ENCODE measurements around the gene ITPR1. TPM values are rescaled to one million over a fixed set of nuclear protein-coding genes. Genes with fewer than 3 reads are reported as not detected.

ITPR1 gene
- total RNA-seq, 1 donor from 2014 or later = 91.7 TPM

DNA sequence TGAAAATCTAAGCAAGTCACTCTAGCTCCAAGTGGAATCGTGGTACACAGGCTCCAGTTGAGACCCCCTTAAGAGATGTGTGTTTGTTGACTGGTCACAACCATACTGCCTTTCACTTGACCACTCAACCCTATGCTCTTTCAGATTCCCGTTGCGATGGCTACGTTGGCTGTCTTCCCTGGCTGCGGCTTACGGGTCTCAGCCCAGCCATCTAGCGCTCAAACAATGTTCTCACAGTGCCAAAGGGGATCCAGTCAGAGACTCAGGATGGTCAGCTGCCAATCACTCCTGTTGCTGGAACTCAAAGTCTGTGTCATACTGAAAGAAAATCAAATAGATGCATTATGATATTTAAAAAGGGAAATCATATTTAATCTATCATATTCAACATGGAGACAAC lies 237.6 kb downstream of the ITPR1 start:
- no peak overlapping the region for H3K4me3 ChIP-seq
- no peak overlapping the region for H3K27ac ChIP-seq
- no peaks in the 10 kb centered on the region for H3K9me3 ChIP-seq
- intact Hi-C loops (cut with DNase I) = no loop called here
- DNase-seq (peak; percentile 47), ATAC-seq (no peak)
- peaks cover 13% of the 10 kb centered on the region for H3K4me1 ChIP-seq
- H3K27me3 ChIP-seq = no peaks in the 10 kb centered on the region
- no peaks in the 10 kb centered on the region for H3K36me3 ChIP-seq
- TF ChIP-seq, protein P1, sequence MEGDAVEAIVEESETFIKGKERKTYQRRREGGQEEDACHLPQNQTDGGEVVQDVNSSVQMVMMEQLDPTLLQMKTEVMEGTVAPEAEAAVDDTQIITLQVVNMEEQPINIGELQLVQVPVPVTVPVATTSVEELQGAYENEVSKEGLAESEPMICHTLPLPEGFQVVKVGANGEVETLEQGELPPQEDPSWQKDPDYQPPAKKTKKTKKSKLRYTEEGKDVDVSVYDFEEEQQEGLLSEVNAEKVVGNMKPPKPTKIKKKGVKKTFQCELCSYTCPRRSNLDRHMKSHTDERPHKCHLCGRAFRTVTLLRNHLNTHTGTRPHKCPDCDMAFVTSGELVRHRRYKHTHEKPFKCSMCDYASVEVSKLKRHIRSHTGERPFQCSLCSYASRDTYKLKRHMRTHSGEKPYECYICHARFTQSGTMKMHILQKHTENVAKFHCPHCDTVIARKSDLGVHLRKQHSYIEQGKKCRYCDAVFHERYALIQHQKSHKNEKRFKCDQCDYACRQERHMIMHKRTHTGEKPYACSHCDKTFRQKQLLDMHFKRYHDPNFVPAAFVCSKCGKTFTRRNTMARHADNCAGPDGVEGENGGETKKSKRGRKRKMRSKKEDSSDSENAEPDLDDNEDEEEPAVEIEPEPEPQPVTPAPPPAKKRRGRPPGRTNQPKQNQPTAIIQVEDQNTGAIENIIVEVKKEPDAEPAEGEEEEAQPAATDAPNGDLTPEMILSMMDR (IDR thresholded peaks at IDR 0.05) = no peak

DNA sequence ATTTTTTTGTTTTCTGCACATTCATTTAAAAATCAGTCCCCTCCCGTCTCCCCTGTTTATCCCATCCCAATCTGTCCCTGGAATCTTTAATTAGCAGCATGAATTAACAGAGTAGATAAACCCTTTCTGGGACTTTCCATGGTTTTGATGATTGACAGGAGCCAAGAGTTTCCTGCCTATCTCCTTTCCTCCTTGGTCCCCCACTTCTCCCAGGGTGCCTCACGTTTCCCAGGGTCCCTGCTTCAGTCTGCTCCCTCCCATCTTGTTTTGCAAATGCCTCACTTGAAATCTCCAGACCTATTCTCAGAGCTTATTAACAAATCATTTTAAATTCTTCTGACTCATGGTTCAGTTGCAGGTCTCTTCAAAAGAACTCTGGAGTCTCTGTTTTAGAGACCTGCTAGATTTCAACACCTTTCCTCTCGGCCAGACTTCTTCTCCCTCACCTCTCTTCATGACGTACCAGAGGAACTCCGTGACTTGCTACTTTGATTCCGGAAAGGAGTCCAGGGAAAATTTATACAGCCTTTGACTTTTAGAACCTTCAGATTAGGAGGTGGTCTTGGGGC lies 238.5 kb downstream of the ITPR1 start:
- ATAC-seq (peak; percentile 39), DNase-seq (peak; percentile 57)
- Histone ChIP-seq H3K36me3 (peaks cover 4% of the 10 kb centered on the region), H3K4me1 (peaks cover 20% of the 10 kb centered on the region), H3K4me3 (no peak overlapping the region), H3K27me3 (no peaks in the 10 kb centered on the region), H3K9me3 (no peaks in the 10 kb centered on the region), H3K27ac (peak overlapping the region; percentile 67)
- TF ChIP-seq, protein P1 (IDR thresholded peaks at IDR 0.05) = no peak
- intact Hi-C loops (cut with DNase I) = no loop called here

DNA sequence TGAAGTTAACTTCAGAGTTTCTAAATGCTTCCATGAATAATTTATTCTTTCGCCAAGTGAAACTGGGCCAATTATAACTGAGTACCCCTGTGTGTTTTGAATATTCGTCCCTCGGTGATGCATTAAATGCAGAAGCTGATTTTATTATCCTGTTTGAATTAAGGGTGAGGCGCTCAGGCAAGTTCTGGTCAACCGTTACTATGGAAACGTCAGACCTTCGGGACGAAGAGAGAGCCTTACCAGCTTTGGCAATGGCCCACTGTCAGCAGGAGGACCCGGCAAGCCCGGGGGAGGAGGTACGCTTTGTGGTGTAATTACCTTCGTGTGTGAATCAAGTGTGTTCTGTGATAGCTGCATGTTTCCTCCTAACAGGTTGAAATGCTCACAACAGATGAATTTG lies 239.8 kb downstream of the ITPR1 start:
- Histone ChIP-seq H3K4me3 (no peak overlapping the region), H3K27ac (no peak overlapping the region), H3K36me3 (peaks cover 4% of the 10 kb centered on the region), H3K4me1 (peaks cover 28% of the 10 kb centered on the region), H3K27me3 (no peaks in the 10 kb centered on the region), H3K9me3 (no peaks in the 10 kb centered on the region)
- TF ChIP-seq, protein P1 (IDR thresholded peaks at IDR 0.05) = no peak
- no peak for DNase-seq
- intact Hi-C loops (cut with DNase I) = no loop called here
- ATAC-seq = no peak

DNA sequence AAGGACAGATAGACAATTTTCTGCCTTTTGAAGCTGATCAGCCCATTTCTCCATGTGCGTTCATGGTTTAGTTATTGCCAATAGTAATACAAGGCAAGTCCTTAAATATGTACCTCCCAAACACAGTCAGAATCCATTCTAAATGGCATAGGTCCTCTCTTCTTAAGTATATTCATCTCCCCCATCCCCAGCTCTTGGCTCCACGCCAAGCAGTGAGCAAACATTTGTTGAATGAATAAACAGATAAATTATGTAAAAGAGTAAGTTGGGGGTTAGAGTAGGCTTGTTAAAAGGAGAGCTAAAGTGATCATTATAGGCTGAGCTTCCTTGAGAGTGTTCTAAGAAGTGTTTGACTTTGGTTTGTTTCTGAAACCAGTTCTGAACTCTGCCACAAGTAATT lies 241.3 kb downstream of the ITPR1 start:
- no peak for DNase-seq
- TF ChIP-seq, protein P1 (IDR thresholded peaks at IDR 0.05) = no peak
- Histone ChIP-seq H3K9me3 (no peaks in the 10 kb centered on the region), H3K27me3 (no peaks in the 10 kb centered on the region), H3K27ac (no peak overlapping the region), H3K4me3 (no peak overlapping the region), H3K36me3 (peaks cover 4% of the 10 kb centered on the region), H3K4me1 (peaks cover 28% of the 10 kb centered on the region)
- intact Hi-C loops (cut with DNase I) = no loop called here
- no peak for ATAC-seq

DNA sequence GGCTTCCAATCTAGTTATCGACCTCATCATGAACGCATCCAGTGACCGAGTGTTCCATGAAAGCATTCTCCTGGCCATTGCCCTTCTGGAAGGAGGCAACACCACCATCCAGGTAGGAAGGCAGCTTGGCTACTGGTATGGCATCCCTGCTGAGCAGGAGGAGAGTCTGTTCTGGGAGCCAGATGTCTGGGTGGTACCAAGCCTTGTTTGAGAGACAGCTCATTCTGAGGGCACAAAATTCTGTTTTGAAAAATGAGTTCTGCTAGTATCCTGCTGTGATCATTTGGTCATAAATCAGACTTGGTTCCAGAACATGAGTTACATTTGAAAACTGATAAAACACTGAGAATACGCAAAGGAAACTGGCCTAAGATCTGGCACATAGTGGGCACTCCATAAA lies 242.1 kb downstream of the ITPR1 start:
- H3K27me3 ChIP-seq = no peaks in the 10 kb centered on the region
- ATAC-seq (no peak), DNase-seq (no peak)
- peak overlapping the region; percentile 31 for H3K27ac ChIP-seq
- H3K4me1 ChIP-seq = peaks cover 36% of the 10 kb centered on the region
- H3K4me3 ChIP-seq = no peak overlapping the region
- peaks cover 4% of the 10 kb centered on the region for H3K36me3 ChIP-seq
- TF ChIP-seq, protein P1 (IDR thresholded peaks at IDR 0.05) = no peak
- intact Hi-C loops (cut with DNase I) = no loop called here
- no peaks in the 10 kb centered on the region for H3K9me3 ChIP-seq
